GM12873 (cell line): Measurements from ENCODE around the gene TMEM171.

Experiments used
- CTCF ChIP-seq: IDR thresholded peaks from 2 replicates; pipeline ENCODE4 v1.5.1; 2012; ENCODE audit warnings: low read depth, mild to moderate bottlenecking, moderate library complexity, low read length, control low read depth; ENCODE audit not compliant: insufficient read depth; ENCODE audit errors: missing control alignments

TMEM171 gene

DNA sequence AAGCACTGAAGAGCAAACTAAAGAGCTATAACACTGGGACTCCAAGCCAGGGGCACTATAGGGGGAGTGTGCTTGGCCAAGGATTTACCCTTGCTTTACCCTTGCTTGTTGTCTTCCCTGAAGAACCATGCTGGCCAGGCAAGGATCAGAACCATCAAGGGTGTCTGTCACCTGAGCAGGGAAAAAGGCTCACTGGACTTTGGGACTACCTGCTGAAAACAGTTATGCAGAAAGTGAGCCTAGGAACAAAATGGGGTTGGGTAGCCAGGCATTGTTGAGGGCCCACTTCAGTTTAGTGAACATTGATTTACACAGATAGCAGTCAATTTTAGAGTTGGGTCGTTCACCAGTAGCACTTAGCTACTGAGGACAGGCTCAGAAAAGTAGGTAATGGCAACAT is 8.0 kb upstream of the TMEM171 start:
- no peak for TF ChIP-seq CTCF

DNA sequence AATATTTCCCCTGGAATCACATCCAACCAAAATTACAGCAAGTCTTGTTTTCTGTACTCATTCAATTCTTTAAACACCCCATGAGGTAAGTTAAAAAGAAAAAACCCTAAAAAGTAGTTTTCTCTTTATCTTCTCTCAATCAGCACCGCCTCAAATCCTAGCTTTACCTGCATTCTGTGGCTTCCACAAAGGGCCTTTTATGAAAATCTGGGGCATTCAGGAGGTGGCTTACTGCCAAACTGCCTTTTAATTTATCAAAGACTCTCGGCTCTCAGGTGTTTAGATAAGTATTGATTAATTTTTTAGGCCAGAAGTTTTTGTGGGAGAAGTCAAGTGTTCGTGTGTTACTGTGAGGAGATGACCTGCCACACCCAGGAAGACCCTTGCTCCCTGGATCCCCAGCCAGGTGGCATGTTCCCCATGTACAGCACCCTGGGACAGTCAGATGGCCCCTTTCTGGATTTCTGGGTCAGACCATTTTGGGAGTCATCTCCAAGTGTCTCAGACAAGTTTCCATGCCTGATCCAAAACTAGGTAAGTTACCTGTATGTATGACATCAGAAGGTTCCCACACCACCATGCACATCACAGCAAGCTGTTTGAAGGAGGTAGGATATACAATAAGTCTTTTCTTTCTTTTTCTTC is 6.2 kb upstream of the TMEM171 start:
- no peak for TF ChIP-seq CTCF

DNA sequence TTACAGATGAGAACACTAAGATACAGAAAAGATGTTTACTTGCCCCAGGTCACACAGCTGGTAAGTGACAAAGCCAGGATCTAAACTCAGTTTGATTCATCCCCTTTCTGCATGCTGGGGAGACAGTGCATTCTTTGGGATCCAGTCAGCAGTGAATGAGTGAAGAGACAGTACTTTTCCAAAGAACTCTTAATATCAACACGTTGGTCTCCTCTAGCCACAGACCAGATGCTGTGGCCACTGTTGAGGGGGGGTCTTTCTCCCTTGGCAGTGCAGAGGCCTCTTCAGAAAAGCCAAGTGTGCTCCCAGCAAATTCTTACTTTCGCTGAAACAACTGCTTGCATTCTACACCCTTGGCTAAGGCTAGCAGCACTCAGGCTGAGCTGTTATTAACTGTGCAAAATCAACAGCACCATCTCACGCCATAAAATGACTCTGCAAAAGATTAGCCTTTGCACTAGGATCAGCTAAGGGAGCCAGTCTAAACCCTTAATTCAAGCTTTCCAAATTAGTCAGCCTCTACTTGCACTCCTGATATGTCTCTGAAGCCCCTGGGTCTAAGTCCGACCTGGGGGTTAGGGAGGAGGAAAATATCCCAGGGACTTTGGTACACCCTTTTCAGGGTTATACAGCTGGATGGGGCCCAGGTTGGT is 4.8 kb upstream of the TMEM171 start:
- TF ChIP-seq CTCF: no peak

DNA sequence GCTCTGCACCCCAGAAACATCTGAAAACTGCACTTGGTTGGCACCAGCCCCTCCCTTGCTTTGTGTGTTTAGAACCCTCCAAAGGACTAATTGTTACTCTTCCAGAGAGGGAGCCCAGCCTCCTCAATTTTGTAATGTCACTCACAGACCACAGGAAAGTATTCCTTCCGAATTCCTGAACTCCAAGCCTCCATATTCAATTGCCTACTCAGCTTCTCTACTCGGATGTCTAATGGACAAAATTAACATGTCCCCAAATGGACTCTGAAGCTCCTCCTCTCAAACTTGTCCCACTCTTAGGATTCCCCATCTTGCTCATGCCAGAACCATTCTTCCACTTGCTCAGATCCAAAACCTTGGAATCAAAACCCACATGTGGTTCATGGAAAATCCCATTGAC is 3.9 kb upstream of the TMEM171 start:
- TF ChIP-seq CTCF: no peak

GRCh38 chr5:73117088-73117740 is 3.2 kb upstream of the TMEM171 start:
- TF ChIP-seq CTCF: no peak

- no peak for TF ChIP-seq CTCF
Observed at GRCh38 chr5:73118391-73118973, 1.9 kb upstream of the TMEM171 start.
